Thymus (tissue), 11 donors: ENCODE results near the gene SUGCT. TPM values are rescaled to one million over a fixed set of nuclear protein-coding genes. Genes with fewer than 3 reads are reported as not detected.

ENCODE experiments used
- DNase-seq, 9 donors: peaks; one replicate each; pipeline ENCODE4 v3.0.0-alpha.2; 2013; ENCODE audit warnings: low spot score in 9 of 9, low read depth in 6 of 9, missing footprints in 1 of 9
- H3K27ac ChIP-seq, 2 donors: one replicate each; pipeline ENCODE4 v1.5.1; 2013; ENCODE audit warnings: control low read depth in 1 of 2, low read depth in 1 of 2, low read length in 1 of 2, mild to moderate bottlenecking in 1 of 2, moderate library complexity in 1 of 2
- H3K27me3 ChIP-seq, 2 donors: one replicate each; pipeline ENCODE4 v1.5.1; 2013; ENCODE audit warnings: low read length in 1 of 2; ENCODE audit not compliant: control insufficient read depth in 2 of 2, insufficient read depth in 1 of 2
- H3K36me3 ChIP-seq, 2 donors: one replicate each; pipeline ENCODE4 v1.5.1; 2013; ENCODE audit warnings: low read length in 1 of 2, mild to moderate bottlenecking in 1 of 2, moderate library complexity in 1 of 2; ENCODE audit not compliant: control insufficient read depth in 2 of 2, insufficient read depth in 2 of 2
- H3K4me1 ChIP-seq, 2 donors: one replicate each; pipeline ENCODE4 v1.5.1; 2013; ENCODE audit warnings: low read length in 2 of 2; ENCODE audit not compliant: control insufficient read depth in 2 of 2, insufficient read depth in 2 of 2
- H3K4me3 ChIP-seq, 2 donors: one replicate each; pipeline ENCODE4 v1.5.1; 2013; ENCODE audit warnings: low read length in 2 of 2, control low read depth in 1 of 2, mild to moderate bottlenecking in 1 of 2
- H3K9me3 ChIP-seq, 2 donors: one replicate each; pipeline ENCODE4 v1.5.1; 2013; ENCODE audit warnings: low read length in 1 of 2, mild to moderate bottlenecking in 1 of 2; ENCODE audit not compliant: control insufficient read depth in 2 of 2, insufficient read depth in 1 of 2
- WGBS: extraction: QIAGEN DNeasy Blood & Tissue Kit; methylation state at CpG from one replicate; pipeline ENCODE4 v1.1.7; 2013; 5-methylcytosine and 5-hydroxymethylcytosine counted together
- polyA plus RNA-seq: library from polyadenylated mRNA; stranded (reverse); fragments of 200-250 nt; gene quantifications from one replicate; pipeline ENCODE4 v1.2.3, GENCODE V29; 2013
- total RNA-seq: library from RNA; stranded (reverse); fragments of 120-200 nt; gene quantifications from one replicate; pipeline ENCODE4 v1.2.4, GENCODE V29; 2013
- donor health status: healthy.

The SUGCT gene
- total and polyA plus RNA-seq, 2 donors, result 1.6 to 5.5 TPM

GRCh38 chr7:40848541-40849221 lies 713.9 kb downstream of the SUGCT start:
- no peak overlapping the region for H3K4me3 ChIP-seq
- 97% methylated on average over 3 of the region's 3 CpGs for WGBS
- H3K9me3 ChIP-seq, result no peaks in the 10 kb centered on the region
- no peak for DNase-seq
- H3K4me1 ChIP-seq, result peaks cover under 1 to 3% of the 10 kb centered on the region in 2 donors
- H3K27ac ChIP-seq, result no peak overlapping the region
- no peaks in the 10 kb centered on the region for H3K27me3 ChIP-seq
- H3K36me3 ChIP-seq, result no peaks in the 10 kb centered on the region

- Histone ChIP-seq H3K4me1 (no peaks in the 10 kb centered on the region), H3K9me3 (no peaks in the 10 kb centered on the region), H3K36me3 (no peaks in the 10 kb centered on the region), H3K27me3 (no peaks in the 10 kb centered on the region), H3K27ac (no peak overlapping the region), H3K4me3 (no peak overlapping the region)
- WGBS, result 97% methylated on average over 3 of the region's 3 CpGs
- no peak for DNase-seq
Observed at GRCh38 chr7:40850017-40850416, 715.2 kb downstream of the SUGCT start.

GRCh38 chr7:40851001-40851400 lies 716.2 kb downstream of the SUGCT start:
- no peak for DNase-seq
- 96% methylated on average over 3 of the region's 3 CpGs for WGBS
- no peak overlapping the region for H3K4me3 ChIP-seq

DNA sequence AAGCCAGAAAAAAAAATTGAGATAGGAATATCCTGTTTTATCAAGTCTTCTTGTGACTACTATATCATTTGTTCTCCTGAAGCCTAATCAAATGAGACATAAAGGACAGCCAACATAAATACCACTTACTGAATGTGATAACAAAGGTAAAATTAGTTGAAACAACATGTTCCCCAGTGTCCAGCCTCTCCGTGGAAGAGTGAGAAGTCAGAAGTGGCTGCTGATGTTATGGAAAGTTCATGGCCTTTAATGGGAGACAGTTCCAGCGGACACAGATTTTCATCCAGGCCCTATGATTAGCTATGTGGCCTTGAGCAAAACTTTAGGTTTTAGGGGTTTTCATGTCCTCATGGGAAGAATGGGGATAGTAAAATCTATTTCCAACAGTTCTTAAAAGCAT lies 724.3 kb downstream of the SUGCT start:
- Histone ChIP-seq H3K9me3 (no peaks in the 10 kb centered on the region), H3K4me3 (no peak overlapping the region), H3K27me3 (no peaks in the 10 kb centered on the region), H3K4me1 (no peaks in the 10 kb centered on the region), H3K36me3 (no peaks in the 10 kb centered on the region), H3K27ac (no peak overlapping the region)
- 96% methylated on average over 2 of the region's 2 CpGs for WGBS
- DNase-seq, result no peak

More at GRCh38 chr7:40851001-40851400, 716.2 kb downstream of the SUGCT start:
- no peak overlapping the region for H3K27ac ChIP-seq
- no peaks in the 10 kb centered on the region for H3K9me3 ChIP-seq
- no peaks in the 10 kb centered on the region for H3K4me1 ChIP-seq
- H3K36me3 ChIP-seq, result no peaks in the 10 kb centered on the region
- no peaks in the 10 kb centered on the region for H3K27me3 ChIP-seq

DNA sequence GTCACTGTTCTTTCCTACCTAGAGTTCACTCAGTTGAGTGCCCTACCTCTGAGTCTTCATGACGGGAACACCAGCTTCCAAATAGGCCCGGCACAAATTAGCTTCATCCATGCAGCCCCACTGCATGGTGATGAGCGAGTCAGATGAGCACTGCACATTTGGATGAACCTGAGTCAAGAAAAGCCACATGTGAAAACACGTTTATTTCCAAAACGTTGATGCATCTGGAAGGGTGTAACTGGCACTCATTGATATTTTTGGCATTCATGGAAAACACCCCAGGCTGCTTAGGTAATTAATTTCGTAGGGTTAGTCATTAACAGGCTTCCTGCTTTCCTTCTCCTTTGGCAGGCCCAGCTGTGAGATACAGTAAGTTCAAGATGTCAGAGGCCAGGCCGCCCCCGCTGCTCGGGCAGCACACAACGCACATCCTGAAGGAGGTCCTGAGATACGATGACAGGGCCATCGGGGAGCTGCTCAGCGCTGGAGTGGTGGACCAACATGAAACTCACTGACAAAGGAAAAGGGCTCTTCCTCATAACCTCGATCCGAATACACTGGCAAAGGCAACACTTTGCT lies 725.2 kb downstream of the SUGCT start:
- Histone ChIP-seq H3K36me3 (no peaks in the 10 kb centered on the region), H3K27ac (no peak overlapping the region), H3K9me3 (no peaks in the 10 kb centered on the region), H3K4me3 (no peak overlapping the region), H3K27me3 (no peaks in the 10 kb centered on the region), H3K4me1 (no peaks in the 10 kb centered on the region)
- DNase-seq, result no peak
- 94% methylated on average over 15 of the region's 15 CpGs for WGBS

- H3K27me3 ChIP-seq, result no peaks in the 10 kb centered on the region
- DNase-seq, result no peak
- no peaks in the 10 kb centered on the region for H3K4me1 ChIP-seq
- no peaks in the 10 kb centered on the region for H3K9me3 ChIP-seq
- H3K27ac ChIP-seq, result no peak overlapping the region
- no peak overlapping the region for H3K4me3 ChIP-seq
- 80% methylated on average over 10 of the region's 10 CpGs for WGBS
- no peaks in the 10 kb centered on the region for H3K36me3 ChIP-seq
Observed at GRCh38 chr7:40865441-40866233, 730.8 kb downstream of the SUGCT start.

DNA sequence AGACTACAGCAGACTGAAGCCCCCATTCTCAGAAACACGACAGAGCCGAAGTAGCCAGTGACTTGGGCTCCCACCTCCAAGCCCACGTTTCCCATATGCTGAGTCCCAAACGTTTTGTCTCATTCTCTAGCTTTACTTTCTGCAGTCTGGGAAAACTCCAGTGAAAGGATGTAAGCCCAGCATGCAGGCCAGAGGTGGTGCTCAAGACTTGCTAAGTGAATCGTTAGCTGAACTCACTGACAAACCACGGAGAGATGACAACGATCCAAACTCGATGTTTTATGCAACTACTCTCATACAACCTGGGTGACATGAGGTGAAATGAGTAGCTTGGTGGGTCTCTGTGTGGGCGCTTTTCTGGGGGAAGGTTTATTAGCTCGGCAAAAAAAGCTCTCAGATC lies 731.8 kb downstream of the SUGCT start:
- Histone ChIP-seq H3K36me3 (no peaks in the 10 kb centered on the region), H3K27me3 (no peaks in the 10 kb centered on the region), H3K4me3 (no peak overlapping the region), H3K27ac (no peak overlapping the region), H3K4me1 (no peaks in the 10 kb centered on the region), H3K9me3 (no peaks in the 10 kb centered on the region)
- DNase-seq, result no peak
- 92% methylated on average over 10 of the region's 10 CpGs for WGBS

- DNase-seq, result no peak
- no peaks in the 10 kb centered on the region for H3K4me1 ChIP-seq
- no peak overlapping the region for H3K27ac ChIP-seq
- no peaks in the 10 kb centered on the region for H3K9me3 ChIP-seq
- no peaks in the 10 kb centered on the region for H3K36me3 ChIP-seq
- H3K4me3 ChIP-seq, result no peak overlapping the region
- H3K27me3 ChIP-seq, result no peaks in the 10 kb centered on the region
Observed at GRCh38 chr7:40870108-40870507, 735.3 kb downstream of the SUGCT start.

DNA sequence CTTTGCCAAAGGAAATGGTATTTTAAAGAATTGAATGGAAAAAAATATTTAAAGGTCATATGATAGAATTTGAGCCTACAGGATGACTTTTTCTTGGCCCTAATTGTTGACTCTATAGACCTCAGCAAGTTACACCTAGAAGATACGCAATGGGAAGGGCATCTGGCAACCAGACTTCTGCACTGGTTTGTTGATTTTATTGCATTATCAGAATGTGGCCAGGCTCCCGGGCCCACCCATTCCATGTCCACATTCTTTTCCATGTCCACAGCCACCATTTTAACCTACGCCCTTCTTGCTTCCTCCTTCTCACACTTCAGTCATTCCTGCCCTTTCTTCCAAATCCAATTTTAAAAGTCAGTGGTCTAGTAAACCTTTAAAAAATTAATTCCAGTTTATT lies 738.4 kb downstream of the SUGCT start:
- no peak for DNase-seq
- Histone ChIP-seq H3K4me3 (no peak overlapping the region), H3K36me3 (no peaks in the 10 kb centered on the region), H3K27me3 (no peaks in the 10 kb centered on the region), H3K27ac (no peak overlapping the region), H3K4me1 (no peaks in the 10 kb centered on the region), H3K9me3 (no peaks in the 10 kb centered on the region)
- 96% methylated on average over 3 of the region's 3 CpGs for WGBS
